Astrocyte (in vitro differentiated cells and primary cell): ENCODE measurements around the gene ERFL. TPM values are rescaled to one million over a fixed set of nuclear protein-coding genes. Genes with fewer than 3 reads are reported as not detected.

Source experiments
- DNase-seq: peaks from one replicate; pipeline ENCODE4 v3.0.0-alpha.2; 2010; ENCODE audit warnings: low read depth
- FAIRE-seq: peaks from 2 replicates; lab custom pipeline; 2011; peaks lifted over from hg19 to GRCh38; lab: Jason Lieb, UNC
- H2AFZ ChIP-seq: 2 replicates; pipeline ENCODE4 v1.6.0; 2012; ENCODE audit warnings: low read depth, low read length, inconsistent platforms
- H3K27ac ChIP-seq: 2 replicates; pipeline ENCODE4 v1.5.1; 2011; ENCODE audit warnings: low read depth, low read length, inconsistent platforms
- H3K27me3 ChIP-seq: 2 replicates; pipeline ENCODE4 v1.6.0; 2011; ENCODE audit warnings: low read length, inconsistent platforms; ENCODE audit not compliant: insufficient read depth
- H3K36me3 ChIP-seq: 2 replicates; pipeline ENCODE4 v1.5.1; 2011; ENCODE audit warnings: low read length, inconsistent platforms; ENCODE audit not compliant: insufficient read depth
- H3K4me1 ChIP-seq: 2 replicates; pipeline ENCODE4 v1.5.1; 2011; ENCODE audit warnings: low read length, inconsistent platforms; ENCODE audit not compliant: insufficient read depth
- H3K4me2 ChIP-seq: 2 replicates; pipeline ENCODE4 v1.6.0; 2012; ENCODE audit warnings: low read length, inconsistent platforms
- H3K4me3 ChIP-seq: 2 replicates; pipeline ENCODE4 v1.5.1; 2011; ENCODE audit warnings: low read depth, mild to moderate bottlenecking, low read length, inconsistent platforms; ENCODE audit not compliant: insufficient read depth
- H3K79me2 ChIP-seq: 2 replicates; pipeline ENCODE4 v1.6.0; 2012; ENCODE audit warnings: mild to moderate bottlenecking, low read length, inconsistent platforms; ENCODE audit not compliant: insufficient read depth
- H3K9ac ChIP-seq: 2 replicates; pipeline ENCODE4 v1.6.0; 2012; ENCODE audit warnings: mild to moderate bottlenecking, low read length, inconsistent platforms
- H3K9me3 ChIP-seq: 2 replicates; pipeline ENCODE4 v1.5.1; 2012; ENCODE audit warnings: low read depth, mild to moderate bottlenecking, low read length, inconsistent platforms; ENCODE audit not compliant: insufficient read depth
- H4K20me1 ChIP-seq: 2 replicates; pipeline ENCODE4 v1.6.0; 2012; ENCODE audit warnings: low read length, inconsistent platforms; ENCODE audit not compliant: insufficient read depth
- H3K27ac Mint-ChIP-seq: one replicate; pipeline ENCODE4 v1.8.0; 2021; ENCODE audit warnings: mild to moderate bottlenecking, mixed read lengths; ENCODE audit not compliant: unreplicated experiment
- H3K27me3 Mint-ChIP-seq: one replicate; pipeline ENCODE4 v1.8.0; 2021; ENCODE audit warnings: low read depth, mixed read lengths; ENCODE audit not compliant: unreplicated experiment
- H3K36me3 Mint-ChIP-seq: one replicate; pipeline ENCODE4 v1.8.0; 2021; ENCODE audit warnings: low read depth, mixed read lengths; ENCODE audit not compliant: unreplicated experiment
- H3K4me1 Mint-ChIP-seq: one replicate; pipeline ENCODE4 v1.8.0; 2021; ENCODE audit warnings: low read depth, mixed read lengths; ENCODE audit not compliant: unreplicated experiment
- H3K4me3 Mint-ChIP-seq: one replicate; pipeline ENCODE4 v1.8.0; 2021; ENCODE audit warnings: mild to moderate bottlenecking, moderate library complexity, mixed read lengths; ENCODE audit not compliant: unreplicated experiment
- H3K9me3 Mint-ChIP-seq: one replicate; pipeline ENCODE4 v1.8.0; 2021; ENCODE audit warnings: mild to moderate bottlenecking, mixed read lengths; ENCODE audit not compliant: unreplicated experiment
- EZH2 ChIP-seq: IDR thresholded peaks from 2 replicates; pipeline ENCODE4 v1.6.1; 2012; ENCODE audit warnings: mild to moderate bottlenecking, low read length, inconsistent platforms; ENCODE audit not compliant: insufficient read depth
- total RNA-seq: library from RNA; stranded (reverse); gene quantifications from 2 replicates; pipeline ENCODE4 v1.2.1, GENCODE V29; 2021
- TF ChIP-seq, protein P1 (sequence below): IDR thresholded peaks from 2 replicates; pipeline ENCODE4 v1.5.1; 2011; ENCODE audit warnings: low read depth, mild to moderate bottlenecking, inconsistent platforms, low read length, moderate library complexity; ENCODE audit not compliant: insufficient read depth

The ERFL gene
- total RNA-seq, 1 donor from 2014 or later, result 0.41 TPM

GRCh38 chr19:41936416-41936850, 8.2 kb upstream of the ERFL start:
- Histone ChIP-seq H4K20me1 (peaks cover 22% of the 10 kb centered on the region), H3K36me3 (no peaks in the 10 kb centered on the region), H3K9ac (no peak overlapping the region), H3K79me2 (no peaks in the 10 kb centered on the region), H3K9me3 (peaks cover 2% of the 10 kb centered on the region), H3K4me1 (peaks cover 18% of the 10 kb centered on the region), H3K4me2 (peak overlapping the region; percentile 65), H3K27me3 (peaks cover 48% of the 10 kb centered on the region), H2AFZ (peak overlapping the region; percentile 27), H3K27ac (no peak overlapping the region), H3K4me3 (no peak overlapping the region)
- peaks cover under 1% of the 10 kb centered on the region for H3K36me3 Mint-ChIP-seq
- H3K27ac Mint-ChIP-seq, result no peak overlapping the region
- FAIRE-seq, result no peak
- peaks cover 47% of the 10 kb centered on the region for H3K27me3 Mint-ChIP-seq
- TF ChIP-seq, protein P1, sequence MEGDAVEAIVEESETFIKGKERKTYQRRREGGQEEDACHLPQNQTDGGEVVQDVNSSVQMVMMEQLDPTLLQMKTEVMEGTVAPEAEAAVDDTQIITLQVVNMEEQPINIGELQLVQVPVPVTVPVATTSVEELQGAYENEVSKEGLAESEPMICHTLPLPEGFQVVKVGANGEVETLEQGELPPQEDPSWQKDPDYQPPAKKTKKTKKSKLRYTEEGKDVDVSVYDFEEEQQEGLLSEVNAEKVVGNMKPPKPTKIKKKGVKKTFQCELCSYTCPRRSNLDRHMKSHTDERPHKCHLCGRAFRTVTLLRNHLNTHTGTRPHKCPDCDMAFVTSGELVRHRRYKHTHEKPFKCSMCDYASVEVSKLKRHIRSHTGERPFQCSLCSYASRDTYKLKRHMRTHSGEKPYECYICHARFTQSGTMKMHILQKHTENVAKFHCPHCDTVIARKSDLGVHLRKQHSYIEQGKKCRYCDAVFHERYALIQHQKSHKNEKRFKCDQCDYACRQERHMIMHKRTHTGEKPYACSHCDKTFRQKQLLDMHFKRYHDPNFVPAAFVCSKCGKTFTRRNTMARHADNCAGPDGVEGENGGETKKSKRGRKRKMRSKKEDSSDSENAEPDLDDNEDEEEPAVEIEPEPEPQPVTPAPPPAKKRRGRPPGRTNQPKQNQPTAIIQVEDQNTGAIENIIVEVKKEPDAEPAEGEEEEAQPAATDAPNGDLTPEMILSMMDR, result no peak
- no peak for TF ChIP-seq EZH2
- DNase-seq, result no peak
- peaks cover 1% of the 10 kb centered on the region for H3K9me3 Mint-ChIP-seq
- peaks cover 18% of the 10 kb centered on the region for H3K4me1 Mint-ChIP-seq
- no peak overlapping the region for H3K4me3 Mint-ChIP-seq

GRCh38 chr19:41935760-41936415, 7.6 kb upstream of the ERFL start:
- no peak for TF ChIP-seq EZH2
- TF ChIP-seq, protein P1, result no peak
- no peak overlapping the region for H3K4me3 ChIP-seq
- peaks cover 2% of the 10 kb centered on the region for H3K9me3 ChIP-seq
- DNase-seq (no peak), FAIRE-seq (no peak)
- no peak overlapping the region for H3K27ac Mint-ChIP-seq
- peak overlapping the region; percentile 65 for H3K4me2 ChIP-seq
- no peaks in the 10 kb centered on the region for H3K79me2 ChIP-seq
- H3K4me3 Mint-ChIP-seq, result no peak overlapping the region
- peaks cover 54% of the 10 kb centered on the region for H3K27me3 ChIP-seq
- H4K20me1 ChIP-seq, result peaks cover 22% of the 10 kb centered on the region
- peak overlapping the region; percentile 27 for H2AFZ ChIP-seq
- H3K27ac ChIP-seq, result no peak overlapping the region
- H3K36me3 ChIP-seq, result no peaks in the 10 kb centered on the region
- H3K4me1 Mint-ChIP-seq, result peaks cover 18% of the 10 kb centered on the region
- H3K9ac ChIP-seq, result no peak overlapping the region
- peaks cover 18% of the 10 kb centered on the region for H3K4me1 ChIP-seq
- H3K9me3 Mint-ChIP-seq, result no peaks in the 10 kb centered on the region
- H3K27me3 Mint-ChIP-seq, result peaks cover 49% of the 10 kb centered on the region
- H3K36me3 Mint-ChIP-seq, result no peaks in the 10 kb centered on the region

GRCh38 chr19:41934849-41935374, 6.7 kb upstream of the ERFL start:
- no peak overlapping the region for H3K4me3 Mint-ChIP-seq
- H3K27me3 ChIP-seq, result peaks cover 63% of the 10 kb centered on the region
- FAIRE-seq, result no peak

More at GRCh38 chr19:41934849-41935374, 6.7 kb upstream of the ERFL start:
- H3K9me3 Mint-ChIP-seq, result no peaks in the 10 kb centered on the region
- peaks cover 2% of the 10 kb centered on the region for H3K36me3 Mint-ChIP-seq
- H3K27me3 Mint-ChIP-seq, result peaks cover 59% of the 10 kb centered on the region
- Histone ChIP-seq H3K9me3 (peaks cover 2% of the 10 kb centered on the region), H3K36me3 (no peaks in the 10 kb centered on the region), H3K79me2 (no peaks in the 10 kb centered on the region), H4K20me1 (peaks cover 22% of the 10 kb centered on the region), H3K27ac (no peak overlapping the region), H3K4me2 (no peak overlapping the region), H3K4me1 (peaks cover 18% of the 10 kb centered on the region), H3K9ac (no peak overlapping the region), H3K4me3 (no peak overlapping the region), H2AFZ (no peak overlapping the region)
- TF ChIP-seq EZH2, result no peak
- TF ChIP-seq, protein P1, result peak; percentile 73
- H3K27ac Mint-ChIP-seq, result no peak overlapping the region
- H3K4me1 Mint-ChIP-seq, result peaks cover 21% of the 10 kb centered on the region
- no peak for DNase-seq
